Tibial artery (tissue), 4 donors: Measurements from ENCODE around the gene EIF4ENIF1.

ENCODE experiments used
- DNase-seq, 2 donors: peaks; one replicate each; pipeline ENCODE4 v3.0.0-alpha.2; 2019
- H3K27ac ChIP-seq, 2 donors: fragments of 200-600 bp; sonication (generic) in 1 of 2; 1 replicate in 1 of 2; 2 replicates in 1 of 2; pipeline ENCODE4 v1.5.1; 2018 to 2019; ENCODE audit warnings: mild to moderate bottlenecking in 1 of 2
- H3K27me3 ChIP-seq, 2 donors: fragments of 200-600 bp; sonication (generic) in 1 of 2; one replicate each; pipeline versions ENCODE4 v1.5.1 to v1.6.0; 2016 to 2019
- H3K36me3 ChIP-seq, 3 donors: fragments of 200-600 bp; sonication (generic) in 2 of 3; one replicate each; pipeline ENCODE4 v1.5.1; 2016 to 2019; ENCODE audit warnings: mild to moderate bottlenecking in 2 of 3
- H3K4me1 ChIP-seq, 4 donors: fragments of 200-600 bp; sonication (generic) in 2 of 4; 1 replicate in 3 of 4; 2 replicates in 1 of 4; pipeline ENCODE4 v1.5.1; 2016 to 2019
- H3K4me3 ChIP-seq, 2 donors: fragments of 200-600 bp; sonication (generic) in 1 of 2; 1 replicate in 1 of 2; 2 replicates in 1 of 2; pipeline ENCODE4 v1.5.1; 2018 to 2019; ENCODE audit warnings: mild to moderate bottlenecking in 2 of 2
- H3K9me3 ChIP-seq, 3 donors: fragments of 200-600 bp; sonication (generic) in 1 of 3; one replicate each; pipeline ENCODE4 v1.5.1; 2016 to 2019
- intact Hi-C: fragments of 100-400 bp; cut with DNase I; formaldehyde crosslinking; loops from one replicate; pipeline ENCODE4 v1.15.0; 2023; ENCODE audit warnings: low total_unique reads
- TF ChIP-seq, protein P1 (sequence below), 2 experiments: fragments of 200-600 bp in 1 of 2; fragments of 450-650 bp in 1 of 2; IDR thresholded peaks; one replicate each; pipeline ENCODE4 v1.5.1; 2017 to 2019; ENCODE audit warnings: antibody characterized with exemption in 2 of 2, mild to moderate bottlenecking in 1 of 2, moderate library complexity in 1 of 2

The EIF4ENIF1 gene

DNA sequence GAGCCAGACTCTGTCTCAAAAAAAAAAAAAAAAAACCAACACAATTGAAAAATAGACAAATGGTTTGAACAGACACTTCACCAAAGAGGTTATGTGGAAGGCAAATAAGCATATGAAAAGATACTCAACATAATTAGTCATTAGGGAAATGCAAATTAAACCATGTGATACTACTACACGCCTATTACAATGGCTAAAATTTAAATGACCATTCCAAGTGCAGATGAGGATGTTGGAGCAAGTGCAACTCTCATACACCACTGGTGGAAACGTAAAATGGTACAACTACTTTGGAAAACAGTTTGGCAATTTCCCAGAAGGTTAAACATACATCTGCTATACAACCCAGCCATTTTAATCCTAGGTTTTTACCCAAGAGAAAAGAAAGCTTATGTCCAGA lies 24.3 kb downstream of the EIF4ENIF1 start:
- H3K36me3 ChIP-seq = peaks cover 65 to 91% (median 69%) of the 10 kb centered on the region in 3 donors
- no peak for DNase-seq
- TF ChIP-seq, protein P1, sequence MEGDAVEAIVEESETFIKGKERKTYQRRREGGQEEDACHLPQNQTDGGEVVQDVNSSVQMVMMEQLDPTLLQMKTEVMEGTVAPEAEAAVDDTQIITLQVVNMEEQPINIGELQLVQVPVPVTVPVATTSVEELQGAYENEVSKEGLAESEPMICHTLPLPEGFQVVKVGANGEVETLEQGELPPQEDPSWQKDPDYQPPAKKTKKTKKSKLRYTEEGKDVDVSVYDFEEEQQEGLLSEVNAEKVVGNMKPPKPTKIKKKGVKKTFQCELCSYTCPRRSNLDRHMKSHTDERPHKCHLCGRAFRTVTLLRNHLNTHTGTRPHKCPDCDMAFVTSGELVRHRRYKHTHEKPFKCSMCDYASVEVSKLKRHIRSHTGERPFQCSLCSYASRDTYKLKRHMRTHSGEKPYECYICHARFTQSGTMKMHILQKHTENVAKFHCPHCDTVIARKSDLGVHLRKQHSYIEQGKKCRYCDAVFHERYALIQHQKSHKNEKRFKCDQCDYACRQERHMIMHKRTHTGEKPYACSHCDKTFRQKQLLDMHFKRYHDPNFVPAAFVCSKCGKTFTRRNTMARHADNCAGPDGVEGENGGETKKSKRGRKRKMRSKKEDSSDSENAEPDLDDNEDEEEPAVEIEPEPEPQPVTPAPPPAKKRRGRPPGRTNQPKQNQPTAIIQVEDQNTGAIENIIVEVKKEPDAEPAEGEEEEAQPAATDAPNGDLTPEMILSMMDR (IDR thresholded peaks at IDR 0.05) = no peak
- H3K4me1 ChIP-seq = no peaks in the 10 kb centered on the region
- H3K9me3 ChIP-seq = no peaks in the 10 kb centered on the region
- H3K27ac ChIP-seq = no peak overlapping the region
- no peaks in the 10 kb centered on the region for H3K27me3 ChIP-seq
- no peak overlapping the region for H3K4me3 ChIP-seq
- intact Hi-C loops = no loop called here

DNA sequence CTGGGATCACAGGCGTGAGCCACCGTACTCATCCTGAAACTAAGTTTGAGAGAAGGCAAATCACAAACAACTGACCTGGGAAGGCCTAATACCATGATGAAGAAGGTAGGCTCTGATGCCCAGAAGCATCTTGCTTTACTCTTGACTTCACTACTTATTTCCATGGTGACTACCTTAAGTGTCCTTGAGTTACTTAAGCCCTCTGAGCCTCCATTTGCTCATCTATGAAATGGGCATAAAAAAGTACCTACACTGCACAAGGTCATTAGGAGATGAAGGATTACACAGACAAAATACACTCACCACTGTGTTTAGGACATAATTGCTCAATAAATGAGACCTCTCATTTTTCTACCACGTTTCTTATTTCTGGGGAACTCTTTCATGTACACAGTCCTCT lies 27.9 kb downstream of the EIF4ENIF1 start:
- Histone ChIP-seq H3K9me3 (no peaks in the 10 kb centered on the region), H3K36me3 (peaks cover 58 to 89% (median 63%) of the 10 kb centered on the region in 3 donors), H3K4me1 (no peaks in the 10 kb centered on the region), H3K27me3 (no peaks in the 10 kb centered on the region), H3K27ac (no peak overlapping the region), H3K4me3 (no peak overlapping the region)
- DNase-seq = no peak
- intact Hi-C loops = no loop called here
- TF ChIP-seq, protein P1 (IDR thresholded peaks at IDR 0.05) = no peak

- TF ChIP-seq, protein P1 (IDR thresholded peaks at IDR 0.05) = peak in 1 of 2 experiments; percentile 7
- Histone ChIP-seq H3K27me3 (no peaks in the 10 kb centered on the region), H3K4me3 (no peak overlapping the region), H3K4me1 (no peaks in the 10 kb centered on the region), H3K9me3 (no peaks in the 10 kb centered on the region), H3K27ac (no peak overlapping the region), H3K36me3 (peaks cover 53 to 77% (median 61%) of the 10 kb centered on the region in 3 donors)
- intact Hi-C loops = no loop called here
- DNase-seq = no peak
Observed at GRCh38 chr22:31451709-31452571, 37.7 kb downstream of the EIF4ENIF1 start.

DNA sequence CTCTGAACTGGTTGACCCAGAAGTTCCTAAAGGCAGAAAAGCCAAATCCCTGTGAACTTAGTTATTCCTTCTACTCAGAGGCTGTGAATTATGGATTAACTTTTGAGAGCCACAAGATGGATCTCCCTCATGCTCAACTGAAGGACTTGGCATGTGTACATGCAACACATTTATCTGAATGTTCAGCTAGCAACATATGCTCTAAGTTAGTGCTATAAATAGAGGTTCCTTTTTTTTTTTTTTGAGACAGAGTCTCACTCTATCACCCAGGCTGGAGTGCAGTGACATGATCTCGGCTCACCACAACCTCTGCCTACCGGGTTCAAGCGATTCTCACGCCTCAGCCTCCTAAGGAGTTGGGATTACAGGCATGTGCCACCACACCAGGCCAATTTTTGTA lies 40.1 kb downstream of the EIF4ENIF1 start:
- no peaks in the 10 kb centered on the region for H3K9me3 ChIP-seq
- H3K27ac ChIP-seq = no peak overlapping the region
- H3K27me3 ChIP-seq = no peaks in the 10 kb centered on the region
- intact Hi-C loops = no loop called here
- H3K4me3 ChIP-seq = no peak overlapping the region
- TF ChIP-seq, protein P1 (IDR thresholded peaks at IDR 0.05) = no peak
- H3K36me3 ChIP-seq = peaks cover 57 to 80% (median 65%) of the 10 kb centered on the region in 3 donors
- H3K4me1 ChIP-seq = no peaks in the 10 kb centered on the region
- no peak for DNase-seq

DNA sequence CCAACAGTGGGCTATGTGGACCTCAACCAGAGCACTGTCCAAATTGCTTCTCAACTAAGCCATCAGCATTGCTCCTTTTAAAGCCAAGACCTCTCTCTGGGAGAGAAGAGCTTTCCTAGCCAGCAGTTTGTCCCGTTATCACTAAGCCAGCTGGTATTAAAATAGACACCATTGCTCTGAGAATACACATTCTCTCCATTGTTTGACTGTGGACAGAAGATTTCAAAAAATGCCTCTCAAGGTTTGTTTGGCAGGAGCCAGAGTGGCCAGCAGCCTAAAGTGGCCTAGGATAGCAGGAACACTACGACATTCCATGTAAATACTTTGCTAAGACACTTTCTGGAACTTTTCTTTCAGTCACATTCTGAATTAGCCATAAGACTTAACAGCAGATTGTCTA lies 41.3 kb downstream of the EIF4ENIF1 start:
- intact Hi-C loops = no loop called here
- peaks cover 54 to 80% (median 59%) of the 10 kb centered on the region in 3 donors for H3K36me3 ChIP-seq

More for the DNA sequence above, 41.3 kb downstream of the EIF4ENIF1 start:
- no peaks in the 10 kb centered on the region for H3K9me3 ChIP-seq
- DNase-seq = no peak
- TF ChIP-seq, protein P1 (IDR thresholded peaks at IDR 0.05) = no peak
- H3K4me3 ChIP-seq = no peak overlapping the region
- no peaks in the 10 kb centered on the region for H3K27me3 ChIP-seq
- H3K4me1 ChIP-seq = no peaks in the 10 kb centered on the region
- no peak overlapping the region for H3K27ac ChIP-seq
